Epithelial cell of prostate (primary cell): ENCODE measurements around the gene TSPOAP1.

ENCODE experiments used
- DNase-seq: peaks from one replicate; pipeline ENCODE4 v3.0.0-alpha.2; 2011; ENCODE audit warnings: low read depth, low spot score
- H3K27ac ChIP-seq: fragments of 450-650 bp; 2 replicates; pipeline ENCODE4 v1.5.1; 2017; ENCODE audit warnings: mild to moderate bottlenecking

The TSPOAP1 gene

GRCh38 chr17:58280480-58281217, 47.9 kb downstream of the TSPOAP1 start, which contains the start of gene MPO:
MPO (minus strand) TSS chr17:58280935; CDS start chr17:58280758, 177 bp downstream.
- DNase-seq, result no peak
- no peak within 1 kb of the TSS for H3K27ac ChIP-seq

GRCh38 chr17:58279736-58280479, 48.7 kb downstream of the TSPOAP1 start:
- H3K27ac ChIP-seq, result no peak overlapping the region
- DNase-seq, result no peak

GRCh38 chr17:58279016-58279711, 49.4 kb downstream of the TSPOAP1 start:
- H3K27ac ChIP-seq, result no peak overlapping the region
- no peak for DNase-seq

GRCh38 chr17:58278661-58279015, 50.0 kb downstream of the TSPOAP1 start:
- no peak for DNase-seq
- H3K27ac ChIP-seq, result no peak overlapping the region

GRCh38 chr17:58277802-58278595, 50.6 kb downstream of the TSPOAP1 start:
- no peak overlapping the region for H3K27ac ChIP-seq
- DNase-seq, result no peak

GRCh38 chr17:58277107-58277801, 51.3 kb downstream of the TSPOAP1 start:
- DNase-seq, result no peak
- no peak overlapping the region for H3K27ac ChIP-seq

- no peak overlapping the region for H3K27ac ChIP-seq
- no peak for DNase-seq
Observed at GRCh38 chr17:58276423-58276822, 52.2 kb downstream of the TSPOAP1 start.

- DNase-seq, result no peak
- H3K27ac ChIP-seq, result no peak overlapping the region
Observed at GRCh38 chr17:58275417-58275816, 53.2 kb downstream of the TSPOAP1 start.

- no peak for DNase-seq
- H3K27ac ChIP-seq, result no peak overlapping the region
Observed at GRCh38 chr17:58273453-58274104, 55.0 kb downstream of the TSPOAP1 start.

- DNase-seq, result no peak
- H3K27ac ChIP-seq, result no peak overlapping the region
Observed at GRCh38 chr17:58272367-58273280, 56.0 kb downstream of the TSPOAP1 start.

GRCh38 chr17:58271216-58271931, 57.2 kb downstream of the TSPOAP1 start:
- DNase-seq, result no peak
- H3K27ac ChIP-seq, result no peak overlapping the region

GRCh38 chr17:58270476-58271215, 57.9 kb downstream of the TSPOAP1 start:
- no peak for DNase-seq

GRCh38 chr17:58269557-58270291, 58.9 kb downstream of the TSPOAP1 start:
- no peak for DNase-seq
- H3K27ac ChIP-seq, result no peak overlapping the region

More at GRCh38 chr17:58270476-58271215, 57.9 kb downstream of the TSPOAP1 start:
- H3K27ac ChIP-seq, result no peak overlapping the region

- no peak overlapping the region for H3K27ac ChIP-seq
- DNase-seq, result no peak
Observed at GRCh38 chr17:58268774-58269556, 59.6 kb downstream of the TSPOAP1 start.

GRCh38 chr17:58268326-58268725, 60.3 kb downstream of the TSPOAP1 start:
- DNase-seq, result no peak
- no peak overlapping the region for H3K27ac ChIP-seq
